Stimulated activated naive CD8-positive, alpha-beta T cell treated with anti-CD3 and anti-CD28 coated beads, Interleukin-15, Interleukin-2, amounts not matched to agents 100 ng/mL and 50 ng/mL, for 24 hours (primary cell): ENCODE measurements around the gene GRID2.

Experiments
- H3K27ac Mint-ChIP-seq: one replicate; pipeline ENCODE4 v1.8.0; 2021; ENCODE audit warnings: mild to moderate bottlenecking, mixed read lengths
- H3K27me3 Mint-ChIP-seq: one replicate; pipeline ENCODE4 v1.8.0; 2021; ENCODE audit warnings: mixed read lengths
- H3K36me3 Mint-ChIP-seq: one replicate; pipeline ENCODE4 v1.8.0; 2021; ENCODE audit warnings: low read depth, mixed read lengths
- H3K4me1 Mint-ChIP-seq: one replicate; pipeline ENCODE4 v1.8.0; 2021; ENCODE audit warnings: low read depth, mixed read lengths
- H3K4me3 Mint-ChIP-seq: one replicate; pipeline ENCODE4 v1.8.0; 2021; ENCODE audit warnings: mild to moderate bottlenecking, mixed read lengths
- H3K9me3 Mint-ChIP-seq: one replicate; pipeline ENCODE4 v1.8.0; 2021; ENCODE audit warnings: mixed read lengths

The GRID2 gene

GRCh38 chr4:93809773-93810172, 1506.0 kb downstream of the GRID2 start:
- H3K9me3 Mint-ChIP-seq, result peaks cover 4% of the 10 kb centered on the region
- H3K27ac Mint-ChIP-seq, result no peak overlapping the region
- H3K4me1 Mint-ChIP-seq, result no peaks in the 10 kb centered on the region
- no peaks in the 10 kb centered on the region for H3K27me3 Mint-ChIP-seq
- no peak overlapping the region for H3K4me3 Mint-ChIP-seq
- H3K36me3 Mint-ChIP-seq, result no peaks in the 10 kb centered on the region

DNA sequence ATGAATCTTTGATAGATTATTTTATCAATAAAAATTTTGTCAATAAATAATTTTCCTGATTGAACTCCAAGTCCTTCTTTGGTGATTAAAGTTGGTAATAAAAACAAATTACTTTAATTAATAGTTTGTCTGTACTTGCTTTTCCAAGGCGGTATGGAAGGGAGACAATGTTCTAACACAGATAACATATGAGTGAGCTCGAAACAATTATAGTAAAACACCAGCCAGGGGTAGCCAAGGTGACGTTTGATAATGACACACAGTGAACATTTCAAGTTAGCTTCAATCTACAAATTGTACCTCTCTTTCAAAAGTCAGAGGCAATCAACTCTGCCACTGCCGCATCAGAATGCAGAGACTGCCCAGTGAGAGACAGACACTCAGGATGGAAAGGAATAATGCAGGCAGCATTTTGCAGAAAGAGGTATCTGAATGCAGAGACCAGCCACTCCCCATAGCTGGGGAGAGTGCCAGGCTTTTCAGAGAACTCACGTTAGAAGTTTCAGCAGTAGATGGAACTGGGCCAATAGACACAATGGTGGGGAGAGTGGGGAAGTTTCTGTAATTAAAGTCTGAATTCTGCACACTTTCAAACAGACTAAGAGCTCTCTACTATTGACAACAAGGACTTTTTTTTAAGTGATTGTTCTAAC, 1506.7 kb downstream of the GRID2 start:
- Mint-ChIP-seq H3K9me3 (peaks cover 4% of the 10 kb centered on the region), H3K27ac (no peak overlapping the region), H3K4me1 (no peaks in the 10 kb centered on the region), H3K27me3 (no peaks in the 10 kb centered on the region), H3K4me3 (no peak overlapping the region), H3K36me3 (no peaks in the 10 kb centered on the region)

GRCh38 chr4:93813092-93813491, 1509.3 kb downstream of the GRID2 start:
- Mint-ChIP-seq H3K36me3 (no peaks in the 10 kb centered on the region), H3K27me3 (no peaks in the 10 kb centered on the region), H3K4me3 (no peak overlapping the region), H3K4me1 (no peaks in the 10 kb centered on the region), H3K9me3 (peaks cover 8% of the 10 kb centered on the region), H3K27ac (no peak overlapping the region)

DNA sequence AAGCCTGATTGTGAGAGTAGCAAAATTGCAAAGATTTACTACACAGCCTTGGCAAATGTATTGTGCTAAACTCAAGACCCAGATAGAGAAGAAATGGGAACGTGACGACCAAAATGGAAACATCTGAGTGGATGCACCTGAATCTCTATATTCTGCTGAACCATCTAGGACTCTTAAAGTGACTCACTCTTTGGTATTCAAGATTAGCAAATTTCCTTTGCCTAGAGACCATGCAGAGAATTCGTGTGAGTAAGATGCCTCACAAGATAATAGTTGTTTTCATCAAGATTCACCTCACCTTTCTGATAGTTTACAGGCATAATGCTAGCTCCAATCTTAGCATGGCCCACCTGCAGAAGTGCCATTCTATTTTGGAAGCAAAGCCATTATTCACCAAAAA, 1510.4 kb downstream of the GRID2 start:
- no peaks in the 10 kb centered on the region for H3K27me3 Mint-ChIP-seq
- no peaks in the 10 kb centered on the region for H3K36me3 Mint-ChIP-seq
- peaks cover 8% of the 10 kb centered on the region for H3K9me3 Mint-ChIP-seq
- H3K27ac Mint-ChIP-seq, result no peak overlapping the region
- H3K4me3 Mint-ChIP-seq, result no peak overlapping the region
- H3K4me1 Mint-ChIP-seq, result no peaks in the 10 kb centered on the region

GRCh38 chr4:93814722-93815121, 1511.0 kb downstream of the GRID2 start:
- no peaks in the 10 kb centered on the region for H3K4me1 Mint-ChIP-seq
- H3K4me3 Mint-ChIP-seq, result no peak overlapping the region
- no peaks in the 10 kb centered on the region for H3K36me3 Mint-ChIP-seq
- H3K27ac Mint-ChIP-seq, result no peak overlapping the region
- no peaks in the 10 kb centered on the region for H3K27me3 Mint-ChIP-seq
- H3K9me3 Mint-ChIP-seq, result peaks cover 8% of the 10 kb centered on the region
